ENCODE data around the gene APLN.

APLN gene

GRCh38 chrX:129693354-129693753 is 38.6 kb upstream of the APLN start:
- TF ChIP-seq MYC (IDR thresholded peaks at IDR 0.05; ENCODE audit: low read depth, low read length) (no peak), POLR2A (IDR thresholded peaks at IDR 0.05; ENCODE audit: extremely low read depth, insufficient read length) (no peak), CTCF (IDR thresholded peaks at IDR 0.05; ENCODE audit: low read depth, low read length) (no peak)
- TF ChIP-seq, protein P1, sequence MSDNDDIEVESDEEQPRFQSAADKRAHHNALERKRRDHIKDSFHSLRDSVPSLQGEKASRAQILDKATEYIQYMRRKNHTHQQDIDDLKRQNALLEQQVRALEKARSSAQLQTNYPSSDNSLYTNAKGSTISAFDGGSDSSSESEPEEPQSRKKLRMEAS (IDR thresholded peaks at IDR 0.05; ENCODE audit: low read depth, low read length) = no peak
- DNase-seq (ENCODE audit: low read depth) = no peak

GRCh38 chrX:129690435-129690834 is 35.7 kb upstream of the APLN start:
- TF ChIP-seq MYC (IDR thresholded peaks at IDR 0.05; ENCODE audit: low read depth, low read length) = no peak
- TF ChIP-seq, protein P1 (IDR thresholded peaks at IDR 0.05; ENCODE audit: low read depth, low read length) = no peak
- no peak for TF ChIP-seq POLR2A (IDR thresholded peaks at IDR 0.05; ENCODE audit: extremely low read depth, insufficient read length)
- no peak for TF ChIP-seq CTCF (IDR thresholded peaks at IDR 0.05; ENCODE audit: low read depth, low read length)
- H3K4me3 ChIP-seq (ENCODE audit: low read depth, low read length) = no peak overlapping the region
- DNase-seq (ENCODE audit: low read depth) = no peak

More at GRCh38 chrX:129693354-129693753, 38.6 kb upstream of the APLN start:
- no peak overlapping the region for H3K4me3 ChIP-seq (ENCODE audit: low read depth, low read length)

DNA sequence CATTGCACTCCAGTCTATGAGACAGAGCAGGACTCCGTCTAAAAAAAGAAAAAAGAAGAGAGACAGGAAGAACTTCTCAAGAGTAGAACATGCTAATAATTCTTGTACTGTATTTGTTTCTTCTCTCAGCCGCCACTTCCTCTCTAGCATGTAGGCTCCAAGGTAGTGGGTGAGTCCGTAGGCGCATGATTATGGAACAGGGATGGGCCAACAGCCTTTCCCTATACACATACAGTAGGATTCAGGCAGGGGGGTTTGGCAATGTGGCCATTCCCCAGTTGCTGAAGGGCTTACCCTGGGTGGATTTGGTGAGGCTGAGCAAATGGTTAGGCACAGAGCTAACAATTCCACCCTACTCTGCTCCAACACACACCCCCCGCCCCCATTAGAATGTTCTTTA is 35.0 kb upstream of the APLN start:
- no peak overlapping the region for H3K4me3 ChIP-seq (ENCODE audit: low read depth, low read length)
- DNase-seq (ENCODE audit: low read depth) = no peak
- no peak for TF ChIP-seq MYC (IDR thresholded peaks at IDR 0.05; ENCODE audit: low read depth, low read length)
- TF ChIP-seq CTCF (IDR thresholded peaks at IDR 0.05; ENCODE audit: low read depth, low read length) = no peak
- TF ChIP-seq POLR2A (IDR thresholded peaks at IDR 0.05; ENCODE audit: extremely low read depth, insufficient read length) = no peak
- TF ChIP-seq, protein P1 (IDR thresholded peaks at IDR 0.05; ENCODE audit: low read depth, low read length) = no peak

DNA sequence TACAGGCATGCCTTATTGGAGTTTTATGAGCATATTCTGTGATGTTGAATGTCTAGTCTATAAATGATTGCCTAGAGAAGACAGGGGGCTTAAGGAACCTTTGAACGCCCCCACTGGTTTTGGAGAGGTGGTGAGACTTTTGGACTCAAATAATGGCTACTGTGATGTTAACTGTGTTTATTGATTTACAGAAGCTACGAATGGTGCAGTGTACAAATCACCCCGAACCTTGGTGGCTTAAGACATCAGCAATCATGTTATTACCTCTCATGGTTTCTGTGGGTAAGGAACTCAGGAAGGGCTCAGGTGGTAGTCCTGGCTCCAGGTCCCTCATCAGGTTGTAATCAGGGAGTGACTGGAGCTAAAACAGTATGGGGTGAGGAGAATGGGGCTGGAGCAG is 33.3 kb upstream of the APLN start:
- DNase-seq (ENCODE audit: low read depth) = no peak
- TF ChIP-seq CTCF (IDR thresholded peaks at IDR 0.05; ENCODE audit: low read depth, low read length) (no peak), POLR2A (IDR thresholded peaks at IDR 0.05; ENCODE audit: extremely low read depth, insufficient read length) (no peak), MYC (IDR thresholded peaks at IDR 0.05; ENCODE audit: low read depth, low read length) (no peak)
- TF ChIP-seq, protein P1 (IDR thresholded peaks at IDR 0.05; ENCODE audit: low read depth, low read length) = no peak
- H3K4me3 ChIP-seq (ENCODE audit: low read depth, low read length) = no peak overlapping the region

DNA sequence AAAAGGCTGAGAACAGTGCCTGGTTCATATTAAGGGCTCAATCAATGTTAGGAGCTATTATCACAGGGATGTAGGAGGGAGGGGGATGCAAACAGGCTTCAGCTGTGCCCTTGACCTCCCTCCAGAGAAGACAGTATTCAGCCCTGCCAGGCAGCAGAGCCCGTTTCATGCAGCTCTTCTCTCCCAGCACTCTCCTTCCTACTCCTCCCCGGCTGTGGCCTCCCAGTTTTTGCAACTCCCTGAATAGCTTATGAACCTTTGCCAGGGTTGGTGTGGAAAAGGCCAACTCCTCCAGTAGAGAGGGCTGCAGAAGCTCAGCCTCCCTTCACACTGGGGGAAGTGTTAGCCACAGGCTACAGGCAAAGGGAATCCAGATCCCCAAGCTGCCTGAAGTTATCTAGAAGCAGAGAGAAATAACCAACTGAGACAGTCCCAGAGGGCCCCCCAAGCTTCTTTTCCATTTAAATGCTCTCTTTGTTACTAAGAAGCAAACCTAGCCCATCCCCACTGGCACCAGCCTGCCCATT is 31.7 kb upstream of the APLN start:
- H3K4me3 ChIP-seq (ENCODE audit: low read depth, low read length) = no peak overlapping the region
- TF ChIP-seq, protein P1 (IDR thresholded peaks at IDR 0.05; ENCODE audit: low read depth, low read length) = no peak
- TF ChIP-seq POLR2A (IDR thresholded peaks at IDR 0.05; ENCODE audit: extremely low read depth, insufficient read length) = no peak
- TF ChIP-seq CTCF (IDR thresholded peaks at IDR 0.05; ENCODE audit: low read depth, low read length) = no peak
- no peak for TF ChIP-seq MYC (IDR thresholded peaks at IDR 0.05; ENCODE audit: low read depth, low read length)
- DNase-seq (ENCODE audit: low read depth) = no peak

All from NB4 (cell line).